Fibroblast of lung (primary cell): ENCODE data around the gene IQSEC3.

Source experiments
- CTCF ChIP-seq, 2 donors: IDR thresholded peaks in 1 of 2; conservative IDR thresholded peaks in 1 of 2; 1 replicate in 1 of 2; 2 replicates in 1 of 2; pipeline ENCODE4 v1.5.1; 2011 to 2012; ENCODE audit warnings: low read length in 2 of 2, control low read depth in 1 of 2, inconsistent platforms in 1 of 2, low read depth in 1 of 2, mild to moderate bottlenecking in 1 of 2
- EZH2 ChIP-seq: IDR thresholded peaks from 2 replicates; pipeline ENCODE4 v1.5.1; 2012; ENCODE audit warnings: low read length, control low read depth, mild to moderate bottlenecking; ENCODE audit errors: missing control alignments

GRCh38 chr12:196436-196835 is 129.9 kb downstream of the IQSEC3 start:
- TF ChIP-seq CTCF (conservative IDR thresholded peaks at IDR 0.05 in 1 of 2, IDR thresholded peaks at IDR 0.05 in 1 of 2; ENCODE audit: low read depth in 1 of 2, low read length in 2 of 2) (no peak), EZH2 (no peak)
